Stomach (tissue), 4 donors: ENCODE data around the gene UTP11.

Experiments
- CTCF ChIP-seq, 7 experiments: fragments of 450-650 bp in 4 of 7; fragments of 200-600 bp in 3 of 7; sonication (generic) in 3 of 7; IDR thresholded peaks; one replicate each; pipeline ENCODE4 v1.5.1; 2016 to 2019; ENCODE audit warnings: antibody characterized with exemption in 7 of 7, control low read depth in 2 of 7, mild to moderate bottlenecking in 1 of 7
- POLR2AphosphoS5 ChIP-seq, 3 donors: sonication (generic); formaldehyde crosslinking; IDR thresholded peaks; one replicate each; pipeline ENCODE4 v1.6.1; 2016; ENCODE audit warnings: antibody characterized with exemption in 3 of 3

GRCh38 chr1:38061290-38061689 is 48.8 kb downstream of the UTP11 start:
- TF ChIP-seq POLR2AphosphoS5 (IDR thresholded peaks at IDR 0.05) (no peak), CTCF (IDR thresholded peaks at IDR 0.05) (no peak)
